CD4-positive, alpha-beta T cell treated with Interleukin-6 for 4 hours (primary cell): Measurements from ENCODE around the gene THPO.

Experiments used
- DNase-seq: peaks from one replicate; pipeline ENCODE4 v3.0.0-alpha.2; 2020; ENCODE audit warnings: mixed read lengths

The THPO gene

DNA sequence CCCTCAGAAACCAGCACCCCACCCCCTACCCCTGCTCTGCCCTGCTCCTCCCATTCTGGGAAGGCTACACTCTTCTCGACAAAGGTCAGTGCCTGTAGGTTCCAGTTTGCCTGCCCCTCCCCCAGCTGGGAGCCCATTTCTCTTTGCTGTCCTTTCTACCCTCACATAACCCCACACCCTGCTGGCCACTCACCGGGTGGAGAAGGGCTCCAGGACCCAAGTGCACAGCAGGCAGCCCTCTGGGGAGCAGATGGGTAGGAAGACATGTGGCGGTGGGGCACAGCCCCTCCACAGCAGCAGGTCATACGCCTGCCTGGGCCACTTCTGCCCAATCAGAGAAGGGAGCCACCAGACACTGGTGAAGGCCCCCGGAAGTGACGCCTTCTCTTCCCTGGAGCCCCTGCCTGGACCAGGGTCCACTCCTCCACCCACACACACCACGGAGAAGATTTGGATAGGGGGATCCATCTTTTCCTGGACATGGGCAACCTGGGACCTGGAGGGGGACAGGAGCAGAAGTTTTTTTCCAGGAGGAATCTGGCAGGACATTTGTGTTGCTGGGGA is at the start of gene THPO:
TSS of gene THPO (minus strand) at position 326 of the 564 bp plus-strand sequence. CDS start 1,948 bp downstream, outside the sequence.
- DNase-seq, result no peak

DNA sequence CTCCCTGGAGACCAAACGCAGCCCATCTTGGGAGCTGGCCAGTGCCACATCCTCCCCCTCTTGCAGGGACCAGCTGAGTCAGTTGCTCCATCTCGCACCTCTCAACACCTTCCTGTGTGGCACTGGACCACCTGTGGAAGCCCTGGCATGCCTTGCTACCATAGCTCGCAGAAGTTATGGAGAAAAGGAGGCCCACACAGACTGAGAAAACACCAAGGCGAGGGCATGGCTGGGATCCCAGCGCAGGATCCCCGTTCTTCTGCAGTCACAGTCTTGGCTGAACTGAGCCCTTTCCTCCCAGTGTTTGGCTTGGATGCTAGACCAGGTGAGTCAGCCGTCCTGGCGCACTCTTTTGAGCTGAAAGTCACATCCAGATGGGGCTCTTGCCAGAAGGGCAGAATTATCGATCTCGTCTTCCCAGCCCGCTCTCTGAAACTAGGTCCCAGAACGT is 48.7 kb upstream of the THPO start:
- no peak for DNase-seq

DNA sequence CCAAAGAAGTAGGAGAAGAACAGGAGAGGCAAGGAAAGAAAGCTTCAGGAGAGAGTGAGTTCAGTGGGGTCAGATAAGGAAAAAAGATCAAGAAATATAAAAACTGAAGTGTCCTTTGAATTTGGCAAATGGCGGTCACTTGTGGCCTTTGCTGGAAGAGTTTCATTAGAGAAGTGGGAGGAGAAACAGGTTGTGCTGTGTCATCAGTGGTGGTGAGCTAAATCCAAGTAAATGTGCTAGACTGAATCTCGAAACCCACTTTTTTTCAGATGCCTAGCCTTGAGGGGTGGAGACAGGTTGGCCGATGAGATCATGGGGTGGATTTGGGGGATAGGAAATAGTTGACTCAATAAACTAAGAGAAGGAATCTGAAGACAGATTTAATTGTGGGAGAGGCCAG is 45.6 kb upstream of the THPO start:
- DNase-seq, result no peak

DNA sequence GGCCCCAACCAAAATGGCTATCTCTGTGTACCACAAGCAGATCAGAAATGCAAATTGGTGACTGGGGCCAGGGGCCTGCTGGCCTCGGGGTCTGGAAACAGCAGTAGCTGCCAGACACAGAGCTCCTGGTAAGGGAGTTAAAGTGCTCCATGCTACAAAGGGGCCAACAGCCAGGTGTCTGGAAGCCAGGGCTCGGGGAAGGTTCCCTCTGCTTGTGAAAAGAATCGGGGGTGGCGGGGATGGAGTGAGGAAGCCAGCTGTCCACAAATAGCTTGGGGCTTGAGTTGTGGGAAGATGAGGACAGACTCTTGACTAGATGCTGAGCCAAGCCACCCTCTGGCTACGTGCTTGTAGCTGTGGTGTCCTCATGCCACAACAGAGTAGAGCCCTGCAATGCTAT is 41.2 kb upstream of the THPO start:
- DNase-seq, result no peak

DNA sequence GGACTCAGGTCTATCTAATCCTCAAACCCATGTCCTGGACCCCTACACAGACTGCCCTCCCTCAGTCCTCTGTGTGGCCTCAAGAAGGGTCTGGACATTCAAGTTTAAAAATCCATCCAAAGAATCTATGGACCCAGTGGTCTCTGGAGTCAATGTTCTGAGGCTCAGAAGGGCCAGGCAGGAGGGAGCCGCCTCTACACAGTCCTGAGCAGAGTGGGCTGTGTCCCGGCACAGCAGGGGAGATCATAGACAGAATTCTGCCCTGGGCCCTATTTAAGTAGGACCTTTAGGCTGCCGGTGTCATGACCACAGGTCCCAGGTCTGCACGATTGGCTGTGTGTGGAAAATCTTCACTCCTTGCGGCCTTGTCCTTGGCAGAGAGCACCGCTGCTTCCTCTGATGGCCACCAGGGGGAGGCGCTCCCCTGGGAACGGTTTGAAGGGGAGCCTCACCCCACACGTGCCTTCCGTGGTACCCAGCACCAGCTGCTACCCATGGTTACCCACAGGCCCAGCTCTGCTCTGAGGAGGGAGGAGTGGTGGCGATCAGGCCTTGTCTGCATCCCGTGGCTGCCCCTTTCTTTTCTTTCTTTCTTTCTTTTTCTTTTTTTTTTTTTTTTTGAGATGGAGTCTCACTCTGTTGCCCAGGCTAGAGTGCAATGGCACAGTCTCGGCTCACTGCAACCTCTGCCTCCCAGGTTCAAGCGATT is 39.8 kb upstream of the THPO start:
- DNase-seq, result peak; percentile 78

DNA sequence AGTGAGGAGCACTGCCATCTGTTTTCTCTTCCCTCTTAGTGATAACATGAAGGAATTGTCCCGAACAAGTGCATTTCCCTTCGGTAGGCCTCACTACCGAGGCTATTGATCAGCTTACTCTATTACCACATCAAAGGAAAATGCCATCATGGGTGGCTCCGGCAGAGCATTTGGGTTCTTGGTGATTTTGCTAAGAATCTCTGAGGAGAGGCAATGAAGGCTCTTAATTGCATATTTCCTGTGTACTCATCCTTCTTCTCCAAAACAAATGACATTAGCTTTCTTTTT is 37.1 kb upstream of the THPO start:
- no peak for DNase-seq

DNA sequence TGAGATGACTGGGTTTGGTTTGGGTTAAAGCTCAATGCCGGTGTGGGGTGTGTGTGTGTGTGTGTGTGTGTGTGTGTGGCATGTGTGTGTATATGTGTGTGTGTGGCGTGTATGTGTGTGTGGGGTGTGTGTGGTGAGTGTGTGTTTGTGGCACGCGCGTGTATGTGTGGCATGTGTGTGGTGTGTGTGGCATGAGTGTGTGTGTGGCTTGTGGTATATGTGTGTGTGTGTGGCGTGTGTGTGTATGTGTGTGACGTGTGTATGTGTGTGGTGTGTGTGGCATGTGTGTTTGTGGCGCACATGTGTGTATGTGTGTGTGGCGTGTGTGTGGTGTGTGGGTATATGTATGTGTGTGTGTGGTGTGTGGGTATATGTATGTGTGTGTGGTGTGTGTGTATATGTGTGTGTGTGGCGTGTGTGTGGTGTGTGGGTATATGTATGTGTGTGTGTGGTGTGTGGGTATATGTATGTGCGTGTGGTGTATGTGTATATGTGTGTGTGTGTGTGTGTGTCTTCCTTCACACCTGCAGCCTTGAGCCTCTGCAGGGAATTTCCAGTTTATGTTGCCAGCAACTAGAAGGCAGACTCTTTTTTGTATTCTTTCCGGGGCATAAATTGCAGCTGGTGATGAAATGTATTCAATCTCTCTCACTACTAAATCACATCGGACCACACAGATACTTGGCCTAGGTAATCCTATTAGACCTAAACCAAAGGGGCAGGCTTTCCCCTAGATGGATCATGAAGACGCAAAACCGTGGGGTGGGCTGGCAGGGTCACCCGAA is 36.6 kb upstream of the THPO start:
- DNase-seq, result no peak

DNA sequence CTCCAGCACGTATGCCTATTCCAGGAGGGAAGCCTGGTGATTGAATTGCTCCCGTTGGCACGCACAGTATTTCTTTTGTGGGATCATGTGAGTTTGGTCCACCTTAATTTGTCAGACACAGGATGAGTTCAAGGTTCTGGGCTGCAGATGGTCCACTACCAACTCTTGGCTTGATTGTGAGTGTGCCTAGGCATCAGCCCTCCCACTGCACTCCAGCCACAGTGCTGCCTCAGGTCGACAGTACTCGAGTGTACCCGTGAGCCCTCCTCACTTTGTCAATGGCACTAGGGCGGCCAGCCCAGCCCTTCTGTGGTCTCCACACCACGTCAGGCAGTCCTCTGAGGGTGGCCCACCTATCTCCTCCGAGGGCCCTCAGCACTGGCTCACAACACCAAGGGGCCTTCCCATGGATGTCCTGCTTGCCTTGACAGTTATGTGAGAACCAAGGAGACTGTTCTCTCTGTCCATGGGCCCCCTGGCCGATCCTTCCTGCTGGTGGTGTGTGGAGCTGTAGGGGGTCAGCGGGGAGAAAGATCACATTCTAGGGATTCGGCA is 32.0 kb upstream of the THPO start:
- no peak for DNase-seq

DNA sequence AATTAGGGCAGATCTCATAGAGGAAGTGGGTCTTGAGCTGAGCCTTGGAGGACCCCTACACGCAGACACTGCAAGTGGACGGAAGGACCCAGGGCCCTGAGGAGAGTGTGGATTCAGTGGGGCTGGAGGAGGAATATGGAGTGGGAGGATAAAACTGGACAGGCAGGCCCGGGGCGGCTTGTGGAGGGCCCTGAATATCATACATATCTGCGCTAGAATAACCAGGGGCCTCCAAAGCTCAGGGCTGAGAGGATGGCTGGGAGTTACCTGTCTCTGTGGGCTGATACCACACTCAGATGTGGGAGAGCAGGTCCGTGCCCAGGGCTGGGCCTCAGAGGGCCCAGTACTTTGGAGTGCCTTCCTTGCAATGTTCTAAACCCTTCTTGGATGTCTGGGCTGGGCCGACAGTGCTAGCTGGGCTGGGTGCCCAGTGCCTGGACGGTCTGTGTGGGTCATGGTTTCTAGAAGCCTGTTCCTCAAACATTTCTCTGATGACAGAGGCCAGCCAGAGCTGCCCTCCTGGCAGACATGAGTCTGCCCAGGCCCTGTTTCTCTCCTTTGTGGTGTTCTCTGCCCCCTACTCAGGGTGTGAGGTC is 31.4 kb upstream of the THPO start:
- no peak for DNase-seq

DNA sequence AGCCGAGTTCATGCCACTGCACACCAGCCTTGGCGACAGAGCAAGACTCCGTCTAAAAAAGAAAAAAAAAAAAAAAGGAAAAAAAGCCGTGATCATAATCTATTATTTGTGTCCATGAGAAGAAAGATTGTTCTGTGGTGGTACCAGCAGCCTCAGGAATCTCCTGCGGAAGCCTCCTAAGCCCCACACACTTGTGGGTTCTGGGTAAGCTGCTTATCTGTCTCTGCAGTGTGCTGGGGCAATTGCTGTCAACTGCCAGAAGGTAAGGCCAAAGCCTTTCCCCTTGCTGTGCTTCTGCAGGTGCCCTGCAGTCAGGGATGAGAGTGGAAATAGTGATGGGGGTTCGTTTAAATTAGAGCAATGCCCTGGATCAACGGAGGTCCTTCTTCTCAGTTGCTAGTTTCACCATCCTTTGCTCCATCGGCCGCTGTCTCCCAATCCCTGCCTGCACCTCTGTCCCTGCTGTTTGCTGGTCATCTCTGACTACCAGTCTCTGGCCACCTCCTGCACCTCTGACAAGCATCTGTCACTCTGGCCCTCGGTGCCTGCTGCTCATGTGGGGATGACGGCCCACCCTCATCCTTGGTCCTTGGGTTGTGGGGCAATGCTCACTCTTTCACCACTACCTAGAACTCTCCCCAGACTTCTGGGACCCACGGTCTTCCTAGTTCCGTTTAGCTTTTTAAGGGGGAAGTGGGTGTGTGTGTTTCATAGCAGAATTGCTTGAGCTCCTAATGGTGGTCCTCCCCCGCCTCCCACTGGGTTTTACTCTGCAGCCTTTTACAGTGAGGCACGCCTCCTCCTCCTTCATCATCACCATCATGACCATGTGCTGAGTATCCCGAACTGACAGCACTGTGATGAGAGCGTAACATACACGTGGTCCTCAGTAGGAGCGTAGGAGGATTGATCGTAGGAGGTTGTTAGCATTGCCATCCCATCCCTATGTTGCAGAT is 27.3 kb upstream of the THPO start:
- no peak for DNase-seq

DNA sequence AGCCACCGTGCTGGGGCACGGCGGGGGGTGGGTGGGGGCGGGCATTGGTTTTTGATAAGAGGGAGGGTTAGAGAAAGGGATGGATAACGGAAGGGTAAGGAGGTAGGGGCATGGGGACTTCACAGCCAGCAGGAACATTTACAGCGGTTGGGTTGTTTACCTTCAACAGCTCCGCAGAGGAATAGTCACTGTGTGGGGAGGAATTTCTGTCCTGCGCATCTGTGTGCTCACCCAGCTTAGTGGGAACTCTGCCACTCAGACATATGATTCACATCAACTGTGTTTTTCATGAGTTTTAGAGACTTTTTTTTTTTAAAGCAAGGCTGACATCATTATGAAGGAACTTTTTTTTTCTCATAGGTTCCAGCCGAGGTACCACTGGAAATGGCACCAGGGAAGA is 21.4 kb upstream of the THPO start:
- DNase-seq, result no peak

DNA sequence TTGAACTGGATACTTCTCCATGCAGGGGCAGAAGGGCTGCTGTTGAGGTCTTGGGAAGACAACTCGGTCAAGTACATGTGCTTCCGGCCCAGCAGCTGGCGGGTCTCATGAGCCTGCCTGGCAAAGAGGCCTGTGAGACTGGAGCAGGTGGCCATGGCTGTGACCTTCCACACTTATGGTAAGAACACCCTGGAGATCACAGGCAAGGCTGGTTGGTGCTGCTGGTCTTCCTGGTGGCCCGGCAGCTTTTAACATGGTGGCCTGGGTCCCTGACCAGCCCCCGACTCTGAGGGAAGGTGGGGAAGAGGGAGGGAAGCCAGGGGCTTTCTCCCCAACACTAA is 17.3 kb upstream of the THPO start:
- DNase-seq, result no peak

DNA sequence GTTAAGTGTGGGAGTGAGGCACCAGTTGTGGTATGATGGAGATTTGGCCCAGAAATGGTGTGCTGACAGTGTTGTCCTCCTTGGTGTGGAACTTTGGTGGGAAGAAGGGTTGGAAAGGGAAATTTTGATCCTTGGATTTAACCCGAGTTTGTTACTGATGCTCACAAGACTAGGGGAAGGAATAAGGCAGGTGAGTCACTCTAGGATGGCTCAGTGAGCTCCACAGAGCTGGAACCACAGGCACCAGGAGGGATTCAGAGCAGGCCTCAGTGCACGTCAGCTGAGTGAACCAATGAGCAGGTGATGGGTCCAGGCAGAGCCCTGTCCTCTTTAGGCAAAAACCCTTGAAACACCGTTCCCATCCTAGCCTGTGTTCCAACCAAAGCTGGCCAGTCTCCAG is 13.3 kb upstream of the THPO start:
- DNase-seq, result no peak

DNA sequence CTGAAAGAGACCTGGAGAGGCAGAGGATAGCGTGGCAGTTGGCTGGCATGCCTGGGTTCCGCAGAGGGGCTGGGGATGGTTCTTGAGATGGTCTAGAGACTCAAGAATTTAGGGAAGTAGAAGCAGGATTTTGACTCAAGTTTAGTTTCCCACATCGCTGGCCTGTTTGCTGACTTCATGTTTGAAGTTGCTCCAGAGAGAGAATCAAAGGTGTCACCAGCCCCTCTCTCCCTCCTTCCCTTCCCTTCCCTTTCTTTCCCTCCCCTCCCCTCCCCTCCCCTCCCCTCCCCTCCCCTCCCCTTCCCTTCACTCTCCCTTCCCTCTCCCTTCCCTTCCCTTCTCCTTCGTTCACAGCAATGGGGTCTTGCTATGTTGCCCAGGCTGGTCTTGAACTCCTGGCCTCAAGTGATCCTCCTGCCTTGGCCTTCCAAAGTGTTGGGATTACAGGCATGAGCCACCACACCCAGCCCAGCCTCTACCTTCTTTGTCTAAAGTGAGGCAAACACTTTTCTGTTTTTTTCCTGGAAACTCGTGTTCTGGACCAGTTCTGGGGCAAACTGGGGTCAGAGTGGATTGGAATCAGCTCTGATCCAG is 12.0 kb upstream of the THPO start:
- no peak for DNase-seq

DNA sequence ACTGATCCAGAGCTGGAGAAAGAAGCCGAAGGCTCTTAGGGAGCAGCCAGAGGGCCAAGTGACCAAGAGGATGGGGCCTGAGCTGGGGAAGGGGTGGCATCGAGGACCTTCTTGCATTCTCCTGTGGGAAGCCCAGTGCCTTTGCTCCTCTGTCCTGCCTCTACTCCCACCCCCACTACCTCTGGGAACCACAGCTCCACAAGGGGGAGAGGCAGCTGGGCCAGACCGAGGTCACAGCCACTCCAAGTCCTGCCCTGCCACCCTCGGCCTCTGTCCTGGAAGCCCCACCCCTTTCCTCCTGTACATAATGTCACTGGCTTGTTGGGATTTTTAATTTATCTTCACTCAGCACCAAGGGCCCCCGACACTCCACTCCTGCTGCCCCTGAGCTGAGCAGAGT is 11.4 kb upstream of the THPO start:
- no peak for DNase-seq

DNA sequence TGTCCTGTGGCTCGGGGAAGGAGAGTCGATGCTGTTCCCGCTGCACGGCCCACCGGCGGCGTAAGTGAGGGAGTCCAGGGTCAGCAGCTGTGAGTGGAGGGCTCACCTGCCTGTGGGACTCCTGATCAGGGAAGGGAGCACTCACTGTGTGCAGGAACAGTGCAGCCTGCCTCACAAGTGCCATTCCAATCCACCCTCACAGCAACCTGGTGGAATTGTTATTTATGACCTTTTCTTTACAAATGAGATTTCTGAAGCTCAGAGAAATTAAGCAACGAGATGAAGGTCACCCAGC is 10.9 kb upstream of the THPO start:
- DNase-seq, result no peak

DNA sequence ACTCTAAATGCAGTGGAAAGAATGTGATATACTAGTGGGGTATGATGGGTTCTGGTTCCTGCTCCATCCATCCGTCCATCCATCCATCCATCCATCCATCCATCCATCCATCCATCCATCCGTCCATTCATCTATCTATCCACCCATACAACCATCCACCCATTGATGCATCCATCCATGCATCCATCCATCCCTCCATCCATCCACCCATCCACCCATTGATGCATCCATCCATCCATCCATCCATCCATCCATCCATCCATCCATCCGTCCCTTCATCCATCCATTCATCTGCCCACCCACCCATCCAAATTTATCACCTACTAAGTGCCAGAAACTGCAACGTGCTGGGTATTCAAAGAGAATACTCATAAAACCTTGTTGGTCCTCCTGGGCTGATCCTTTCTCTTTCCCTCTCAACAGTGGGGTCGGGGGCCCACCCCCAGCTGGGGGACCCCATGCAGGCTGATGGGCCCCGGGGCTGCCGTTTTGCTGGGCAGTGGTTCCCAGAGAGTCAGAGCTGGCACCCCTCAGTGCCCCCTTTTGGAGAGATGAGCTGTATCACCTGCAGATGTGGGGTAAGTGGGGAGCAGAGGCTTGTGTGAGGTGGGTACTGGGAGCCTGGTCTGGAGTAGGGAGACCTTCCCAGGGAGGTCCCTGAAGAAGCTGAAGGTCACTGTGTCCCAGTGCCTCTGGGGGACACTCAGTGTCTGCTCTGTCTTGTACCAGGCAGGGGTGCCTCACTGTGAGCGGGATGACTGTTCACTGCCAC is 10.3 kb upstream of the THPO start:
- DNase-seq, result no peak

DNA sequence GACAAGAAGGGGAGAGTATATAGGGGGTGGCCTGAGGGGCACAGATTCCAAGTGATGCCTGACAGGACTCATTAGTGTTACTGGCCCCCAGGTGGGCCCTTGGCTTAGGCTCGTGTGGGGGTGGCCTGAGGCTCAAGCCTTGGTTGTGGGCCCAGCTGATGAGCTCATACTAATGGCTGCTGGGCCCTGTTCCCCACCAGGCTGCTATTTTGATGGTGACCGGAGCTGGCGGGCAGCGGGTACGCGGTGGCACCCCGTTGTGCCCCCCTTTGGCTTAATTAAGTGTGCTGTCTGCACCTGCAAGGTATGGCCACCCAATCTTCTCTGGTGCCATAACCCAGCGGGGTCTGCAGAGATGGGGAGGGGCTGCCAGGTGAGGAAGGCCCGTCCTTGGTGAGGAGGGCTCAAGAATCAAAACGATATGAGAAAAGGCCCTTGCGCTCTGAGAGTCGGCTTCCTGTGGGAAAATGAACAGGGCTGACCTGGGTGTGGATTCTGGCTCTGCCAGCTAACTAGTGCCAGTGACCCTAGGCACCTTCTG is 9.2 kb upstream of the THPO start:
- DNase-seq, result no peak

DNA sequence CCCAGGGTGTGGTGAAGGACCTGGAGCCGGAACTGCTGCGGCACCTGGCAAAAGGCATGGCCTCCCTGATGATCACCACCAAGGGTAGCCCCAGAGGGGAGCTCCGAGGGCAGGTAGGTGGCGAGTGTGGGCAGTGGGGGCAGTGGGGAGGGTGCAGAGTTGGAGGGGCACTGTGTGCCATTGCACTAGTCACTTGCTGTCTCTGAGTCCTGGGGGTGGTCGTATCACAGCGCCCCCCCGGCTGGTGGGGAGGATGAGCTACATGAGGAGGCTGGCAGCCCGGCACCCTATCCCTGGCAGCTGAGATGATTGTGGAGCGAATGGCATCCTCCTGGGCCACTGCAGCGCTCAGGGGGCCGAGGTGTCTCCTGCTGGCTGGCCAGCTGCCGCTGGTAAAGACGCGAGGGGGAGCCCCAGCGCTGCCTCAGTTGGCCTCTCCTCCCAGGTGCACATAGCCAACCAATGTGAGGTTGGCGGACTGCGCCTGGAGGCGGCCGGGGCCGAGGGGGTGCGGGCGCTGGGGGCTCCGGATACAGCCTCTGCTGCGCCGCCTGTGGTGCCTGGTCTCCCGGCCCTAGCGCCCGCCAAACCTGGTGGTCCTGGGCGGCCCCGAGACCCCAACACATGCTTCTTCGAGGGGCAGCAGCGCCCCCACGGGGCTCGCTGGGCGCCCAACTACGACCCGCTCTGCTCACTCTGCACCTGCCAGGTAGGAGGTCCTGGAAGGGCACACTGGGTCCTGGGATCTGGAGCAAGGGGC is 8.2 kb upstream of the THPO start:
- no peak for DNase-seq

DNA sequence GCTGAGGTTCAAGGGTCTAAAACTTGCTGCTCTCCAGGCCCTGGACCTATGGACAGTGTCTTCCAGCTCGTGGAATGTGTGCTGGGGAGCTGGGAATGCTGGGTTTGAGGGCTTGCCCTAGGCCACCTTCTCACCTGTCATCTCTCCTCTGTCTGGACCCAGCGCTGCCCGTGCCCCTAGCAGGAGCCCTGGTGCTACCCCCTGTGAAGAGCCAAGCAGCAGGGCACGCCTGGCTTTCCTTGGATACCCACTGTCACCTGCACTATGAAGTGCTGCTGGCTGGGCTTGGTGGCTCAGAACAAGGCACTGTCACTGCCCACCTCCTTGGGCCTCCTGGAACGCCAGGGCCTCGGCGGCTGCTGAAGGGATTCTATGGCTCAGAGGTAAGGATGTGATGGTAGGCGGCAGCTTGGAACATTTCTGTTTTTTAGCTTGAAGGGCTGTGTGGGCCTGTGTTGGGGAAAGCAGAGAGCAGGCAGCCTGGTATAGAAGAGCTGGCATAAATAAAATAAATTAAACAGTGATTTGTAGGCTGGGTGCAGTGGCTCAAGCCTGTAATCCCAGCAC is 6.9 kb upstream of the THPO start:
- DNase-seq, result no peak
